GM06990 (cell line): ENCODE results near the gene CBL.
"Not testable (repeated sequence)": the region's sequence is repeated elsewhere in the genome, so short reads cannot be mapped to it uniquely, and the experiment has no call there.

Source experiments
- DNase-seq: peaks from one replicate; pipeline ENCODE4 v3.0.0-alpha.2; 2011; ENCODE audit not compliant: insufficient read length; ENCODE audit errors: extremely low read depth
- H3K27me3 ChIP-seq: replicated peaks from 2 replicates; pipeline ENCODE4 v1.6.0; 2011; ENCODE audit warnings: low read length; ENCODE audit not compliant: control insufficient read depth, insufficient read depth
- H3K36me3 ChIP-seq: 2 replicates; pipeline ENCODE4 v1.5.1; 2011; ENCODE audit warnings: low read length; ENCODE audit not compliant: control insufficient read depth, insufficient read depth
- H3K4me3 ChIP-seq: replicated peaks from 2 replicates; pipeline ENCODE4 v1.5.1; 2011; ENCODE audit warnings: low read depth, mild to moderate bottlenecking, control low read depth, low read length
- TF ChIP-seq, protein P1 (sequence below): IDR thresholded peaks from 2 replicates; pipeline ENCODE4 v1.5.1; 2011; ENCODE audit warnings: low read length, control low read depth, mild to moderate bottlenecking, inconsistent platforms; ENCODE audit not compliant: insufficient read depth, poor library complexity, severe bottlenecking

CBL gene

GRCh38 chr11:119223856-119224255 lies 17.7 kb downstream of the CBL start:
- TF ChIP-seq, protein P1, sequence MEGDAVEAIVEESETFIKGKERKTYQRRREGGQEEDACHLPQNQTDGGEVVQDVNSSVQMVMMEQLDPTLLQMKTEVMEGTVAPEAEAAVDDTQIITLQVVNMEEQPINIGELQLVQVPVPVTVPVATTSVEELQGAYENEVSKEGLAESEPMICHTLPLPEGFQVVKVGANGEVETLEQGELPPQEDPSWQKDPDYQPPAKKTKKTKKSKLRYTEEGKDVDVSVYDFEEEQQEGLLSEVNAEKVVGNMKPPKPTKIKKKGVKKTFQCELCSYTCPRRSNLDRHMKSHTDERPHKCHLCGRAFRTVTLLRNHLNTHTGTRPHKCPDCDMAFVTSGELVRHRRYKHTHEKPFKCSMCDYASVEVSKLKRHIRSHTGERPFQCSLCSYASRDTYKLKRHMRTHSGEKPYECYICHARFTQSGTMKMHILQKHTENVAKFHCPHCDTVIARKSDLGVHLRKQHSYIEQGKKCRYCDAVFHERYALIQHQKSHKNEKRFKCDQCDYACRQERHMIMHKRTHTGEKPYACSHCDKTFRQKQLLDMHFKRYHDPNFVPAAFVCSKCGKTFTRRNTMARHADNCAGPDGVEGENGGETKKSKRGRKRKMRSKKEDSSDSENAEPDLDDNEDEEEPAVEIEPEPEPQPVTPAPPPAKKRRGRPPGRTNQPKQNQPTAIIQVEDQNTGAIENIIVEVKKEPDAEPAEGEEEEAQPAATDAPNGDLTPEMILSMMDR, result no peak
- no peaks in the 10 kb centered on the region; the same call in 1 of the 2 replicates for H3K36me3 ChIP-seq
- H3K4me3 ChIP-seq, result no peak overlapping the region
- no peaks in the 10 kb centered on the region for H3K27me3 ChIP-seq
- DNase-seq, result no peak

DNA sequence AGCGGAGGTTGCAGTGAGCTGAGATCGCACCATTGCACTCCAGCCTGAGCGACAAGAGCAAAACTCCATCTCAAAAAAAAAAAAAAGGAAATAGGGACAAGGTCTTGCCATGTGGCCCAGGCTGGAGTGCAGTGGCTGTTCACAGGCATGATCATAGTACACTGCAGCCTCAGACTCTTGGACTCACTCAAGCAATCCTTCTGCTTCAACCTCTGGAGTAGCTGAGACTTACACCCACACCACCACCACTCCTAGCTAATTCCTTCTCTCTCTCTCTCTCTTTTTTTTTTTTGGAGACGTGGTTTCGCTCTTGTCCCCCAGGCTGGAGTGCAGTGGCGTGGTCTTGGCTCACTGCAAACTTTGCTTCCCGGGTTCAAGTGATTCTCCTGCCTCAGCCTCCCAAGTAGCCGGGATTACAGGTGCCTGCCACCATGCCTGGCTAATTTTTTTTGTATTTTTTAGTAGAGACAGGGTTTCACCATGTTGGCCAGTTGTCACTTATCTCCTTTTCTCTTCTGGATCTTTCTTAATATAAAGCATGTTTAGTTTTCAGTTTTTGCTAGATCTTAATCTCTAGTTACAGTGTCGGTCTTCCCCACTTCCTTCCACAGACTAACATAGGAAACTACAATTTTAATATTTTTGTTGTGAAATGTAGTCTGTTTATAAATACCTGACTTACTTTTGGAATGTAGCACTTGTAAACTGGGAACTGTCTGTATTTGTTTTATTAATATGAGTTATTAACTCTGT lies 22.6 kb downstream of the CBL start:
- DNase-seq, H3K27me3 ChIP-seq, H3K36me3 ChIP-seq, H3K4me3 ChIP-seq: not testable (repeated sequence)

GRCh38 chr11:119229288-119229672 lies 23.1 kb downstream of the CBL start:
- H3K27me3 ChIP-seq, result no peaks in the 10 kb centered on the region
- TF ChIP-seq, protein P1, result no peak
- H3K4me3 ChIP-seq, result no peak overlapping the region
- no peaks in the 10 kb centered on the region; the same call in 1 of the 2 replicates for H3K36me3 ChIP-seq
- DNase-seq, result no peak

DNA sequence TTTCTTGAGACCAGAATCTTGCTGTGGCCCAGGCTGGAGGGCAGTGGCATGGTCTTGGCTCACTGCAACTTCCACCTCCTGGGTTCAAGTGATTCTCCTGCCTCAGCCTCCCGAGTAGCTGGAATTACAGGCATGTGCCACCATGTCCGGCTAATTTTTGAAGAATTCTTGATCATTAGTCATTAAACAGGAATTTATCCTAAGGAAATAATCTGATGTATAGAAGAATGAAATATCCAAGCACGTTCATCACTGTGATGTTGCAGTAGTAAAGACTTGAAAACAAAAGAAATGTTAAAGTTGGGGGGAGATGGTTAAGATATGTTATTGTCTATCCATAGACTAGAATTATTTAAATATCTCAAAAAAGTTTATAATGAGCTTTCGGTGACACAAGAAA lies 23.6 kb downstream of the CBL start:
- no peaks in the 10 kb centered on the region; the same call in 1 of the 2 replicates for H3K36me3 ChIP-seq
- TF ChIP-seq, protein P1, result no peak

DNA sequence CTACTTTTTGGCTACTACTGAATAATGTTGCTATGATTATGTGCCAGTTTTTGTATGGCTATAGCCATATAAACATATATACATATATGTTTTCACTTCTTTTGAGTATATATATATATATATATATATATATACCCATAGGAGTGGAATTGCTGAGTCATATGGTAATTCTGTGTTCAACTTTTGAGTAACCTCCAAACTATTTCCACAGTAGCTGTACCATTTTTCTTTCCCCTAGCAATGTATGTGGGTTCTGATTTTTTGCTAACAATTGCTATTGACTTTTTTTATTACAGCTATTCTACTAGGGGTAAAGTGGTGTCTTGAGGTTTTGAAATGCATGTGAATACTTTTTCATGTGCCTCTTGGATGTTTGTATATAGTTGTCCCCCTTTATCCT lies 30.4 kb downstream of the CBL start:
- no peaks in the 10 kb centered on the region; the same call in 1 of the 2 replicates for H3K36me3 ChIP-seq
- DNase-seq, result peak; percentile 26
- no peaks in the 10 kb centered on the region for H3K27me3 ChIP-seq
- H3K4me3 ChIP-seq, result no peak overlapping the region
- TF ChIP-seq, protein P1, result no peak

More for the DNA sequence above, 23.6 kb downstream of the CBL start:
- Histone ChIP-seq H3K4me3 (no peak overlapping the region), H3K27me3 (no peaks in the 10 kb centered on the region)
- DNase-seq, result no peak

- TF ChIP-seq, protein P1, result no peak
- Histone ChIP-seq H3K27me3 (no peaks in the 10 kb centered on the region), H3K36me3 (no peaks in the 10 kb centered on the region; the same call in 1 of the 2 replicates), H3K4me3 (no peak overlapping the region)
- DNase-seq, result no peak
Observed at GRCh38 chr11:119236891-119237290, 30.8 kb downstream of the CBL start.
